HUES6 (cell line): Measurements from ENCODE around the gene SMKR1.

ENCODE experiments used
- H3K27ac ChIP-seq: 2 replicates; pipeline ENCODE4 v1.7.0; 2013; ENCODE audit warnings: low read depth, mild to moderate bottlenecking, low read length, inconsistent platforms
- H3K27me3 ChIP-seq: 2 replicates; pipeline ENCODE4 v1.6.1; 2013; ENCODE audit warnings: low read length; ENCODE audit not compliant: control insufficient read depth, insufficient read depth
- H3K36me3 ChIP-seq: 2 replicates; pipeline ENCODE4 v1.6.1; 2013; ENCODE audit warnings: low read length; ENCODE audit not compliant: control insufficient read depth, insufficient read depth
- H3K4me1 ChIP-seq: 2 replicates; pipeline ENCODE4 v1.6.1; 2013; ENCODE audit warnings: low read length; ENCODE audit not compliant: control insufficient read depth, insufficient read depth
- H3K4me3 ChIP-seq: 2 replicates; pipeline ENCODE4 v1.5.1; 2013; ENCODE audit warnings: low read depth, low read length
- H3K9ac ChIP-seq: one replicate; pipeline ENCODE4 v1.6.1; 2013; ENCODE audit warnings: mild to moderate bottlenecking, low read length
- H3K9me3 ChIP-seq: 2 replicates; pipeline ENCODE4 v1.6.1; 2013; ENCODE audit warnings: low read depth, low read length; ENCODE audit not compliant: control insufficient read depth, insufficient read depth

The SMKR1 gene

GRCh38 chr7:129540340-129540739 lies 38.0 kb downstream of the SMKR1 start:
- Histone ChIP-seq H3K9me3 (no peaks in the 10 kb centered on the region), H3K4me1 (peaks cover 3% of the 10 kb centered on the region; the same call in 1 of the 2 replicates), H3K4me3 (no peak overlapping the region), H3K36me3 (no peaks in the 10 kb centered on the region), H3K27me3 (no peaks in the 10 kb centered on the region), H3K27ac (no peak overlapping the region), H3K9ac (no peak overlapping the region)

DNA sequence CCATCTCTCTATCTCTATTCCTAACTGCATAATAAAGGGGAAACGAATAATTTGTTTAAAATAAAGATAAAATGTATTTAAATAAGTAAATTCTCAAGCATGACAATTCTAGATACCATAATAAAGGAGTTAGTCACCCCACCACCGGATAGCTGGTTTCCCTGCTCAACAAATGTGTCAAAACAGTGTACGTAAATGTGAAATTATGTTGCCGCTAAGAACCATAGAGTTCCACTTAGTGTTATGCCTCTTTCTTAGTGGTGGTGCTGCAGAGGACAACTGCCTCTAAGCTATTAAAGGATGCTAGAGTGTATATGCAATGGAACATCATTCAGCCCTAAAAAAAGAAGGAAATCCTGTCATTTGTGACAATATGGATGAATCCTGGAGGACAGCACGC lies 42.4 kb downstream of the SMKR1 start:
- H3K9ac ChIP-seq = no peak overlapping the region
- no peaks in the 10 kb centered on the region for H3K36me3 ChIP-seq
- peaks cover 3% of the 10 kb centered on the region; the same call in 1 of the 2 replicates for H3K4me1 ChIP-seq
- no peak overlapping the region for H3K27ac ChIP-seq
- no peaks in the 10 kb centered on the region for H3K27me3 ChIP-seq
- no peak overlapping the region for H3K4me3 ChIP-seq
- H3K9me3 ChIP-seq = no peaks in the 10 kb centered on the region

DNA sequence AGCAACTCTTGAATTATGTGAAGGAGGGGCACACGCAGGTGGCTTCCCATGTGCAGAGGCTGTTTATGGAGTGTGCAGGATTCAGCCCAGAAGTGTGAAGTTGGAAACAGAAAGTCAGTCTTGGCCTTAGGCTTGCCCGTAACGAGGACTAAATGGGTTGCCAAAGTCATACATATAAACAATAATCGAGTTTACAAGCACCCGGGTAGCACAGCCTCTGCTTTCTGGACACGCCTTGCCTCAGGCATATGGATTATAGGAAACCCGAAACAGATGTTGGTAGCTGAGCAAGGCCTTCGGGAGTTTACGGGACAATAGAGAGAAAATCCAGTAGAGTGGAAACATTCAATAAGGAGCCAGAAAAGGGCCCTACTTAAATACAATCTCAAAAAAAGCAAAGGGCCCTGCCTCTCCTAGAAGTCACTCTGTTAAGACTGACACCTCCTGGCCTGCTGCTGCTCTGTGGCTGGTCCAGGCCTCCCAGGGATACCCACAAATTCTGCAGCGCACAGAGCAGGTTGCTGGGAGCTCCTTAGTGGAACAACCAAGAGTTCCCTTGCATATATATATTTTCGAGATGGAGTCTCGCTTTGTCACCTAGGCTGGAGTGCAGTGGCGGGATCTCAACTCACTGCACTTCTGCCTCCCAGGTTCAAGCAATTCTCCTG lies 48.5 kb downstream of the SMKR1 start:
- H3K4me1 ChIP-seq = no peaks in the 10 kb centered on the region
- no peaks in the 10 kb centered on the region for H3K36me3 ChIP-seq
- no peaks in the 10 kb centered on the region for H3K9me3 ChIP-seq
- H3K27ac ChIP-seq = no peak overlapping the region
- no peaks in the 10 kb centered on the region for H3K27me3 ChIP-seq
- no peak overlapping the region for H3K4me3 ChIP-seq
- H3K9ac ChIP-seq = no peak overlapping the region

- Histone ChIP-seq H3K36me3 (no peaks in the 10 kb centered on the region), H3K9ac (no peak overlapping the region), H3K27me3 (no peaks in the 10 kb centered on the region), H3K27ac (no peak overlapping the region), H3K9me3 (no peaks in the 10 kb centered on the region), H3K4me1 (peaks cover 21% of the 10 kb centered on the region), H3K4me3 (no peak overlapping the region)
Measured at GRCh38 chr7:129553899-129554461, 51.6 kb downstream of the SMKR1 start.

- Histone ChIP-seq H3K9me3 (no peaks in the 10 kb centered on the region), H3K4me1 (peaks cover 30% of the 10 kb centered on the region), H3K27me3 (no peaks in the 10 kb centered on the region)
Measured at GRCh38 chr7:129556607-129557133, 54.3 kb downstream of the SMKR1 start.

GRCh38 chr7:129557686-129558481 lies 55.6 kb downstream of the SMKR1 start:
- no peak overlapping the region for H3K27ac ChIP-seq
- no peaks in the 10 kb centered on the region for H3K36me3 ChIP-seq
- no peaks in the 10 kb centered on the region for H3K27me3 ChIP-seq
- H3K4me3 ChIP-seq = no peak overlapping the region
- no peaks in the 10 kb centered on the region for H3K9me3 ChIP-seq
- peaks cover 32% of the 10 kb centered on the region for H3K4me1 ChIP-seq
- peak overlapping the region; percentile 45 for H3K9ac ChIP-seq

More at GRCh38 chr7:129556607-129557133, 54.3 kb downstream of the SMKR1 start:
- H3K27ac ChIP-seq = no peak overlapping the region
- H3K4me3 ChIP-seq = no peak overlapping the region
- H3K36me3 ChIP-seq = no peaks in the 10 kb centered on the region
- H3K9ac ChIP-seq = no peak overlapping the region

- H3K9me3 ChIP-seq = no peaks in the 10 kb centered on the region
- no peaks in the 10 kb centered on the region for H3K27me3 ChIP-seq
- no peak overlapping the region for H3K9ac ChIP-seq
- H3K4me1 ChIP-seq = peaks cover 32% of the 10 kb centered on the region
- H3K36me3 ChIP-seq = no peaks in the 10 kb centered on the region
- H3K27ac ChIP-seq = no peak overlapping the region
- H3K4me3 ChIP-seq = no peak overlapping the region
Measured at GRCh38 chr7:129559564-129559963, 57.2 kb downstream of the SMKR1 start.

GRCh38 chr7:129560831-129561230 lies 58.5 kb downstream of the SMKR1 start:
- H3K4me1 ChIP-seq = peaks cover 32% of the 10 kb centered on the region
- H3K27me3 ChIP-seq = no peaks in the 10 kb centered on the region
- H3K27ac ChIP-seq = no peak overlapping the region
- H3K9ac ChIP-seq = no peak overlapping the region
- no peak overlapping the region for H3K4me3 ChIP-seq
- H3K36me3 ChIP-seq = no peaks in the 10 kb centered on the region
- H3K9me3 ChIP-seq = no peaks in the 10 kb centered on the region

GRCh38 chr7:129561677-129562359 lies 59.5 kb downstream of the SMKR1 start:
- H3K4me1 ChIP-seq = peaks cover 28% of the 10 kb centered on the region
- H3K9me3 ChIP-seq = no peaks in the 10 kb centered on the region
- no peaks in the 10 kb centered on the region for H3K27me3 ChIP-seq
- no peaks in the 10 kb centered on the region for H3K36me3 ChIP-seq
- H3K27ac ChIP-seq = no peak overlapping the region
- H3K9ac ChIP-seq = no peak overlapping the region
- no peak overlapping the region for H3K4me3 ChIP-seq
